Measurements from ENCODE around the gene ANXA11.

The ANXA11 gene

DNA sequence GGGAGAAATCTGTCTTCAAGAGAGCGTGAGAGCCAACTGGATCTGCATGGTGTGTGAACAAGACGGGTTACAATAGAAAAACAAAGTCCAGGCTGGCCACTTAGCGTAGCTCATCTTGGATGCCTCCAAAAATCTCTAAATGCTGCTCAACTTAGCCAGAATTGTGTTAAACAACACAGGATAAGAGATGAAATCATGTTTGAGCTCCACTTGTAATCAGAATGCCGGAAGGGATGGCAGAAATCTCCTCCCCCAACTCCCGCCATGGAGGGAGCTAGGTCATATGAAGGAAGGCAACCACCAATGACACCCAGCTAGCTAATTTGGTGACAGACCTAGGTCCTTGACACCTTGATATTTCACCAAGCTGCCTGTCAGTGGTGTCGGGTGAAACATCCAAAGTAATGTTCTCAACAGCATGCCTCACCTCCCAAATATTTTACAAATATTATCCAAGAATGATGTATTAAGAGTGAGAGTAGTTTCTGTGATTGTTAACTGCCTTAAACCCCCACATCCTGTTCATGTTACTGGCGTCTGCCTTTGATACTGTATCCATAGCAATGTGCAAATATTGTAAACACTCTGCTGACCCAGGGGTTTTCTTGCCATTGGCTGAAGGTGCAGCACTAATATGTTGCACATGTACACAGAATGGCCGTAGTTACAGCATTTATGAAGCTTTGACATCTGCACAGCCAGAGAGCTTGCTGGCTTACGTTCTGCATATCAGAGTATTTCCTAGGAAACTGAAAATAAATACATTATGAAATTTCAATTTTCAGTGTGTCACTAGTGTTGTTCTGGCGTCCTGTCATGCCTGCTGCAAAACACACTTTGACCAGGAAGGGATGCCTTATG lies 101.0 kb downstream of the ANXA11 start:
- DNase-seq (ENCODE audit: low spot score), result no peak

Data from cerebellar cortex (tissue), 1 donor.